ENCODE measurements around the gene FUZ. TPM values are rescaled to one million over a fixed set of nuclear protein-coding genes. Genes with fewer than 3 reads are reported as not detected.
"Not testable (repeated sequence)": the region's sequence is repeated elsewhere in the genome, so short reads cannot be mapped to it uniquely, and the experiment has no call there.

Gene FUZ
- total RNA-seq, 1 donor from 2014 or later: 26.8 TPM

GRCh38 chr19:49824662-49825061, 11.6 kb upstream of the FUZ start:
- peaks cover 5% of the 10 kb centered on the region for H3K4me1 Mint-ChIP-seq (ENCODE audit: unreplicated experiment)

DNA sequence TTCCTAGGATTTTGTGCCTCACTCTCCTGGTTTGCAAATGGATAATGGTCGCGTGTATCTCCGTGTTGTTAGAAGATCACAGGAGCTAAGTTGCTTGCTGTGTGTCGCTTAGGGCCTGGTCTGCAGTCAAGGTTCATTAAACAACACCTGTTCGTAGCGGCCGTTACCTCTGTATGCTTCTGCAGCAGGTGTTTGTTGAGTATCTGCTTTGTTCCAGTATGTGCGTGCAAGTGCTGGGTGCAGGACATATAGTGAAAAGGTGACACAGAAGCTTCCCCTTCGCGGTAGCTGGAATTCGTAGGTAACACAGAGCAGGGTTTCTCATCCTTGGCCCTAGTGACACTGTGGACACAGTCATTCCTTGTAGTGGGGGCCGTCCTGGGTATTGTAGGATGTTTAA, 10.4 kb upstream of the FUZ start:
- H3K27me3 Mint-ChIP-seq: no peaks in the 10 kb centered on the region
- H3K27ac Mint-ChIP-seq: peak overlapping the region; percentile 71
- DNase-seq (ENCODE audit: extremely low spot score, unreplicated experiment): no peak
- TF ChIP-seq CTCF (conservative IDR thresholded peaks at IDR 0.05): no peak
- H3K36me3 Mint-ChIP-seq: peaks cover 16% of the 10 kb centered on the region
- H3K4me1 Mint-ChIP-seq (ENCODE audit: unreplicated experiment): peaks cover 12% of the 10 kb centered on the region
- H3K4me3 Mint-ChIP-seq: peak overlapping the region; percentile 34
- H3K9me3 Mint-ChIP-seq: no peaks in the 10 kb centered on the region

More at GRCh38 chr19:49824662-49825061, 11.6 kb upstream of the FUZ start:
- H3K4me3 Mint-ChIP-seq: no peak overlapping the region
- no peak for DNase-seq (ENCODE audit: extremely low spot score, unreplicated experiment)
- H3K36me3 Mint-ChIP-seq: peaks cover 16% of the 10 kb centered on the region
- no peak overlapping the region for H3K27ac Mint-ChIP-seq
- H3K9me3 Mint-ChIP-seq: no peaks in the 10 kb centered on the region
- H3K27me3 Mint-ChIP-seq: no peaks in the 10 kb centered on the region
- TF ChIP-seq CTCF (conservative IDR thresholded peaks at IDR 0.05): no peak

DNA sequence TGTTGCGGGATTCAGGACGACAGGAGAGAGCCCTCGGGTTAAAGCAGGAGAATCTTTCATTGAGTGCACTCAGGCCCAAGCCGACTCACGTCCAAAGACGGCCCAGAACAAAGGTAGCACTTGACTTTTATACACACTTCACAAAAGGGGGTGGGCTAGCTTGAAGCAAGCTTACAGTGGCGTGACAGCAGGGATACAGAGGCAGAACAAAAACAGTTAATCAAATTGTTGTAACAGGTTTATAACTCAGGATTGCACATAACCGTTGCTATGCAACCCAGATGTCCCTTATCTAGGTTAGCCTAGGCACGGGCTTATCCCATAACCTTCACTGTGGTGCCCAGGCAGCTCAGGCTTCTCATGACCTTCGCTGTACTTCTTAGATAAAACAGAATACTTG, 7.0 kb upstream of the FUZ start:
- H3K27me3 Mint-ChIP-seq: no peaks in the 10 kb centered on the region
- H3K4me3 Mint-ChIP-seq: peak overlapping the region; percentile 70
- no peak for DNase-seq (ENCODE audit: extremely low spot score, unreplicated experiment)
- TF ChIP-seq CTCF (conservative IDR thresholded peaks at IDR 0.05): no peak
- peaks cover 11% of the 10 kb centered on the region for H3K4me1 Mint-ChIP-seq (ENCODE audit: unreplicated experiment)
- H3K9me3 Mint-ChIP-seq: no peaks in the 10 kb centered on the region
- H3K36me3 Mint-ChIP-seq: peaks cover 13% of the 10 kb centered on the region
- H3K27ac Mint-ChIP-seq: peak overlapping the region; percentile 99

- peak overlapping the region; percentile 99 for H3K4me3 Mint-ChIP-seq
- not testable (repeated sequence) for H3K27me3 Mint-ChIP-seq; H3K9me3 Mint-ChIP-seq; DNase-seq (ENCODE audit: extremely low spot score, unreplicated experiment)
- peaks cover 13% of the 10 kb centered on the region for H3K4me1 Mint-ChIP-seq (ENCODE audit: unreplicated experiment)
- peaks cover 13% of the 10 kb centered on the region for H3K36me3 Mint-ChIP-seq
- H3K27ac Mint-ChIP-seq: peak overlapping the region; percentile 99
These were observed 6.5 kb upstream of the FUZ start for GRCh38 chr19:49819452-49820115.

GRCh38 chr19:49818649-49819370, 5.7 kb upstream of the FUZ start:
- DNase-seq (ENCODE audit: extremely low spot score, unreplicated experiment): no peak
- Mint-ChIP-seq H3K4me3 (peak overlapping the region; percentile 99), H3K27ac (peak overlapping the region; percentile 99), H3K27me3 (no peaks in the 10 kb centered on the region), H3K36me3 (peaks cover 13% of the 10 kb centered on the region), H3K9me3 (no peaks in the 10 kb centered on the region), H3K4me1 (ENCODE audit: unreplicated experiment) (peaks cover 14% of the 10 kb centered on the region)
- no peak for TF ChIP-seq CTCF (conservative IDR thresholded peaks at IDR 0.05)

GRCh38 chr19:49817964-49818648, 5.0 kb upstream of the FUZ start, which contains the start of gene MED25:
TSS of gene MED25 (plus strand) at chr19:49818289. CDS start at chr19:49818342, 53 bp downstream.
- Mint-ChIP-seq H3K27me3 (no peaks in the 10 kb centered on the region), H3K9me3 (no peaks in the 10 kb centered on the region), H3K4me1 (ENCODE audit: unreplicated experiment) (peaks cover 19% of the 10 kb centered on the region), H3K36me3 (peaks cover 8% of the 10 kb centered on the region), H3K27ac (peak within 1 kb of the TSS; percentile 99), H3K4me3 (peak within 1 kb of the TSS; percentile 99)
- TF ChIP-seq CTCF (conservative IDR thresholded peaks at IDR 0.05): peak; percentile 69
- peak; percentile 94 for DNase-seq (ENCODE audit: extremely low spot score, unreplicated experiment)
